ENCODE data around the gene SSU72.
A peak's percentile ranks its signal among the peaks of the same experiment; 100 is the strongest.
"Not testable (repeated sequence)": the region's sequence is repeated elsewhere in the genome, so short reads cannot be mapped to it uniquely, and the experiment has no call there.

Gene SSU72

DNA sequence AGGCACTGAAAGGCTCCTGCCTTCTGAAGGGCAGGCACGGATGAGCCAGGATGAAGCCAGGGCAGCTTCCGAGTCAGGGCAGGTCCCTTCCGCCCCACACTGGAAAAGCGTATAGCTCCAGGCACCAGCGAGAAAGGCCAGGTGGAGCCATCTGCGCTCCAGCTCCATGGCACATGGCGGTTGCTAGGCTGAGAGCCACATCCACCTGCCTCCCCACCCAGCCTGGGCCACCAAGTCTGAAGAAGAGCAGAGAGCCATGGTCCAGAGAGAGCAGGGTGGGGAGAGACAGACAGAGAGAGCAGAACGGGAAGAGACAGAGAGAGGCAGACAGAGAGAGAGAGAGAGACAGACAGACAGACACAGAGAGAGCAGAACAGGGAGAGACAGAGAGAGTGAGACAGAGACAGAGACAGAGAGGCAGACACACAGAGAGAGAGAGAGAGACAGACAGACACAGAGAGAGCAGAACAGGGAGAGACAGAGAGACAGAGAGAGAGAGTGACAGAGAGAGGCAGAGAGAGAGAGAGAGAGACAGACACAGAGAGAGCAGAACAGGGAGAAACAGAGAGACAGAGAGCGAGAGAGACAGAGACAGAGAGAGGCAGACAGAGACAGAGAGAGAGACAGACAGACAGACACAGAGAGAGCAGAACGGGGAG is 20.1 kb upstream of the SSU72 start:
- no peak for DNase-seq

DNA sequence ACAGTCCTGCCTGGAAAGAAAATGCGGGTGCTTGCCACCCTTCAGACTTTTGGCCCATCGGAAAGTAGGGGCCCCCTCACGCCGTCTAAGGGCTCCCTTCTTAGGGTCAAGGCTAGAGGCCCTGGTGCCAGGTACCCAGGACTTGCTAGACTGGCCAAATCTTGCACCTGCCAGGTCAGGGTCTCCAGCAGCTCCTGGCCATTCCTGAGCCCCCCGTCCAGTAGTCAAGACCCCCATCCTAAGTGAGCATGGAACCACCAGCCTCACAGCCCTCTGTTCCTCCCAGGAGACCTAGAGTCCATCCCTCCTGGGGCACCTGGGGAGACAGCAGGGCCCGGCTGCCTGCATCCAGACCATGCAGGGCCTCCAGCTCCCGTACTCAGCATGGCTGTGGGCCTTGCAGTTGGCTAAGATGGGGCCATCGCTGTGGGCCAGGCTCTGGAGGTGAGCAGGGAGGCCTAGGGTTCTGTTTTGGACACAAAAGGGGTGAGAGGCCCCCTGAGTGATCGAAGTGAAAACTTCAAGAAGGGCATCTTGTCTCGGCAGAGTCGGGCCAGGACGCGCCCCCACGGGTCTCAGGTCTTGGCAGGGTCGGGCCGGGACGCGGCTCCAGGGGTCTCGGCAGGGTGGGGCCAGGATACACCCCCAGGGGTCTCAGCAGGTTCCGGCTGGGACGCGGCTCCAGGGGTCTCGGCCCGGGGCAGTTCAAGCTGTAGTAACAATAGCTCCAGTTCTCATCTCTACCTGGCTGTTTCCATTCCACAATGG is 19.4 kb upstream of the SSU72 start:
- no peak for DNase-seq

DNA sequence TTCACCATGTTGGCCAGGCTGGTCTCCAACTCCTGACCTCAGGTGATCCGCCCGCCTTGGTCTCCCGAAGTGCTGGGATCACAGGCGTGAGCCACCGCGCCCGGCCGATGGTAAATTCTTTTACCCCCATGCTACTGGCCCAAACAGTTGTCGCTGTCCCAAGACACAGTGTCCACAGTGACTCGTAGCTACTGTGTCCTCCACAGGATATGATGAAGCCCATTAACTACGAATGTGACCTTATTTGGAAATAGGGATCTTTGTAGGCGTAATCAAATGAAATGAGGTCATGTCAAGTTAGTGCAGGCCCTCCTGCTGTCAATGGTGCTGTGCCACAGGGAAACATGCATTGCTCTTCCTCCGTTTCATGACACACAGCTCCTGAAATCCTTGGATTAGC is 16.8 kb upstream of the SSU72 start:
- no peak for DNase-seq

DNA sequence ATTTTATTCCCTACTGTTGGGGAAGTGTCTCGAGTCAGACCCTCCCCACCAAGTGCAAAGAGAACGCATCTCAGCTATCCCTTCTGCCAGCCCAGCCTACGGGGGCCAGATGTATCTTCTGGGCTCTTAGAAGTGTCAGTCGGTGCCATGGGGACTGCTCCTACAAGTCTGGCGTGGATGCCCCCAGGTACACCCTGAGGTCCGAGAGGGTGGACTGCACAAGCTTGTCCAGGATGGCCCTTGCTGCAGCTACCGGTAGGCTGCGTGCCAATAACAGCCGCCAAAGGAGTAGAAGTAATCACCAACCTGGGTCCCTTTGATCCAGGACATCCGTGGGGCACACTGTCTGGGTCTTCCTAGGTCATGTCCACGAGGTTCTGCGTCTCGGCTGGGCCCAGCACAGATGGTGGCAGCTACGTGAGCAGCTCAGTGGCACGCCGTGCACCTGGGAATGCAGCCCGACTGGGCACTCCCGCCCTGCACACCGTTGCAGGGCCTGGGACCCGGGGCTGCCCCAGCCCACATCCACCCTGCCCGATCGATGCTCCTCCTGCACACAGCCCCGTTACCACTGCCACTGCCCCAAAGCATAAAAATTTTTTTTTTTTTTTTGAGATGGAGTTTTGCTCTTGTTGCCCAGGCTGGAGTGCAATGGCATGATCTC is 8.8 kb upstream of the SSU72 start:
- DNase-seq: no peak

DNA sequence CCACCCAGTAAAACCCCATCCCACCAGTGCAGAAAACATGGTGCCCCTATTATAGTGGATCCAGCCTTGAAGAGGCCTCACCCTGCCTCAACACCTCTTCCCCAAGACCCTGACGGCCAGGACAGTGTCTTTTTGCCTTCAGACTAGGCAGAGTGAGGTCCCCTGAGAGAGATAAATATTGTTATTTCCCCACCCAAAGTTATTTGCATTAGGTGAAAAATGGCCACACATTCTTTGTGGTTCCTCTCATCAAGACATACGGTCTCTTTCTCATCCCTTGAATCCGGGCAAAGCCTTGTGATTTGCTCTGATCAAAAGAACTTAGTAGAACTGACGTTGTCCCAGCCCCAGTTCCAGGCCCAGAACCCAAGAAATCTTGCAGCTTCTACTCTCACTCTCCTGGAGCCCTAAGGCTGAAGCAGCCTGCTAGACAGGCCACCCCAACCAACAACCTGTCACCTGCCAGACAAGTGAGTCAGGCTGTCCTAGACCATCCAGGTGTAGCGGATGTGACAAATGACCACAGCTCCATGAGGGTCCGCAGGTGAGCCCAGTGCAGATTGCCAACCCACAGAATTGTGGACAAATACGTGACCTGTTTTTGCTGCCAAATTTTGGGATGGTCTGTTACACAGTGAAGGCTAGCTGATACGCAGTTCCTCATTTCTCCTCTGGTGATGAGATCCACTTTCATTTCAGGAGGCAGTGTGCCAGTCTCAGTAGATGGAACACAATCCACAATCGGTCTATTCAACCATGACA is 8.1 kb upstream of the SSU72 start:
- DNase-seq: no peak

DNA sequence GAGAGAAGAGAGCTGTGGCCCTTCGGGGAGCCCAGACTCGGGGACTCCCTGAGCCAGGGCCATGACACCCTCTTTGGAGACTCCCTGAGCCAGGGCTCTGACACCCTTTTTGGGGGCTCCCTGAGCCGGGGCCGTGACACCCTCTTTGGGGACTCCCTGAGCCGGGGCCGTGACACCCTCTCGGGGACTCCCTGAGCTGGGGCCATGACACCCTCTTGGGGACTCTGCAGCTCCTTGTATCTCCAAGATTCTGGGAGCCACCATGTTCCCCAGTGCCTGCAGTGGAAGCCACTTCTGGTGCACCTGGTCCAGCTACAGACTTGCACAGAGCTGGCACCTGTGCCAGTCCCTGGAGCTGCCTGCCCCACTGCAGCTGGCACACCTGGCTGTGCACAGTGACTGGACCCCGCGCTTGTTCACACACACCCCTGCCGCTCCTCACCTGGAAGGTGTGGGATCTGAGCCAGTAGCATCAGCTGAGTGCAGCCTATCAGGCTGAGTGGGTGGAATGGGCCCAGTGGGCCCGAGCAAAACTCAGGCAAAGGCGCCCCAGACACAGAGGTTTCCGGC is 3.8 kb upstream of the SSU72 start:
- no peak for DNase-seq

DNA sequence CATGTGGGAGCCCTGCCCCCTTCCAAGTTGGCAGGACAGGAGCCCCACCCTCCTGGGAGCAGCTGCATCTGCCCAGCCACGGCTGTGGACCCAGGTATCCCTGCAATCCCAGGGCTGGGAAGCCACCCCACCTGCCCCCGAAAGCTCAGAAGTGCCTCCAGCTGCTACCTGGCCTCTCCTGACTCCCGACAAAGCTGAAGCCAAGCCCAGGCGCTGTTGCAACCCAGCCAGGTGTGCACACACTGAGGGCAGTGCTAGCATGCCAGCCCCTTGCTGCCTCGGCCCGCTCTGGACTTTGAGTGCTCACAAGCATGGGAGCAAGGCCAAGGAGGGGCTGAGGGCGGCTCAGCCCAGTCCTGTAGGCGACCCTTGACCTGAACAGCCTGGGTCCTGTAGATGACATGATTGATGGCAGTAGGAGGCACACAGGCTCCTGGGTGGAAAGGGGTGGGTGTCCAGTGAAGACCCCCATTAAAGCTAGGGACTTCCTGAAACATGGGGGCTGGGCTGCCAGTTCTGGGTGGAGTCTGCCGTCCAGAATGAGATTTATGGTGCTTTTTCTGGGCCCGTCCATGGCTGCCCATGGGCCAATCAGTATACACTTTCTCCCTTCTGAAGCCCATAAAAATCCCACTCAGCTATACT is 2.8 kb upstream of the SSU72 start:
- no peak for DNase-seq

DNA sequence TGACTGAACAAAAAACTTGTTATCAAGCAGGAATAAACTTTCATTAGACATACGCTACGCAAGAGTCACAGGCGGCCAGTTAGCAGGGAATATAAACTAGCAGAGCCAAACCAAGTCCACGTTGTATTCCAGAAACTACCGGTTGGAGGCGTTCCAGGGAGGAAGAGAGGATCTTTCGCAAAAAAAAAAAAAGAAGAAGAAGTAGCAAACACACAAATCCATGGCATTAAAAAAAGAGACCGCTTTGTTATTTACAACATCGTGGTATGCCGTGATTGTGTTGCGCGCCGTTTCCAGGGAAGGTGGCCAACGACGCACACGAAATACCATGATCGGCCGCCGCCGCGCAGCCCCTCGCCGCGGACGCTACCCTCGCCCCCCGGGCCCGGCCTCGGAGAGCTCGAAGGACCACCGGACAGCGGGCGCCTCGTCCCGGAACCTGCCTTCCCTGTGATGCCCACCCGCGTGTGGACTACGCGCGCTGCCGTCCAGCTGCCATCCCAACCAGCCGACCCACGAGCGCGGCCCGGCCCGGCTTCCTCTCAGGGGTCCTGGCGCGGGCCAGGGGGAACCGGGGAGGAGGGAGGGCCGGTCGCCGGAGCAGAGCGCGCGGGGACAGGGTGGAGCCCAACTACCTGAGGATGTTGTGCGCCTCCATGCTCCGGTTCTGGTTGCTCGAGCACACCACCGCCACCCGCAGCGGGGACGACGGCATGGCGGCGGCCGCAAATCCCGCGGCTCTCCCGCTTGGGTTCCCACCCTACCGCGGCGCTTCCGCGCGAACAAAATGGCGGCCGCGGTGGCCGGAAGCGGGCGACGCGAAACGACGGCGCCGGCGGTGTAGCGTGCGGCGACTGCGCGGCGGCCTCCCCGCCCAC is 581 bp downstream of the SSU72 start:
- peak; percentile 73 for DNase-seq

DNA sequence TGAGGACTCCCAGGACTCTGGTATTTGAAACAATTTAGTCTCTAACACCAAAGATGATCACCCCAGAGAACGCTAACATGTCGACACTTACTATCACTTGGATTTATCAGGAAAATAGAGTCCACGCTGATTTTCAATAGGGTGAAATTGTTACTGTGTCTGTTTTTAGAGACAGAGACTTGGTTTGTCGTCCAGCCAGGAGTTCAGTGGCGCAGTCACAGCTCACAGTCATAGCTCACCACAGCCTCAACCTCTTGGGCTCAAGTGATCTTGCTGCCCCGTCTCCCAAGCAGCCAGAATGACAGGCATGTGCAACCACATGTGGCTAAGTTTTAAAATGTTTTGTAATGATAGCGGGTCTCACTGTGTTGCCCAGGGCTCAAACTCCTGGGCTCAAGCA is 5.3 kb downstream of the SSU72 start:
- no peak for DNase-seq

DNA sequence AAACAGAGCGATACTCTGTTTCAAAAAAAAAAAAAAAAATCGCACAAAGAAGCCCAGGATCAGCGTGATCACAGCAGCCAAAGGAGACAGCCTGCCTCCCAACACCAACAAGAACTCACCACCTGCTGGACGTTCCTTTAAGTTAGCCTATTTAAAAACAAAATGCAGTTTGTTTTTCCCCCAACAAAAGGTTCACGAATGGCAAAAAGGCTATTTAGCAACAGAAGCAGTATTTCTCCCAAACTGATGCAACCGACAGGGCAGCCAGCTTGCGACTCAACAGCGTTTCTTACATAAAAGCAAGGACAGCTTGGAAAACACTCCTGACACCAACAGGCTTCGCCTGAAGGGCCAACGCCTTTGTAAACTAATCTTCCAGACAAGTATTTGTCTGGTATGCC is 6.8 kb downstream of the SSU72 start:
- no peak for DNase-seq

DNA sequence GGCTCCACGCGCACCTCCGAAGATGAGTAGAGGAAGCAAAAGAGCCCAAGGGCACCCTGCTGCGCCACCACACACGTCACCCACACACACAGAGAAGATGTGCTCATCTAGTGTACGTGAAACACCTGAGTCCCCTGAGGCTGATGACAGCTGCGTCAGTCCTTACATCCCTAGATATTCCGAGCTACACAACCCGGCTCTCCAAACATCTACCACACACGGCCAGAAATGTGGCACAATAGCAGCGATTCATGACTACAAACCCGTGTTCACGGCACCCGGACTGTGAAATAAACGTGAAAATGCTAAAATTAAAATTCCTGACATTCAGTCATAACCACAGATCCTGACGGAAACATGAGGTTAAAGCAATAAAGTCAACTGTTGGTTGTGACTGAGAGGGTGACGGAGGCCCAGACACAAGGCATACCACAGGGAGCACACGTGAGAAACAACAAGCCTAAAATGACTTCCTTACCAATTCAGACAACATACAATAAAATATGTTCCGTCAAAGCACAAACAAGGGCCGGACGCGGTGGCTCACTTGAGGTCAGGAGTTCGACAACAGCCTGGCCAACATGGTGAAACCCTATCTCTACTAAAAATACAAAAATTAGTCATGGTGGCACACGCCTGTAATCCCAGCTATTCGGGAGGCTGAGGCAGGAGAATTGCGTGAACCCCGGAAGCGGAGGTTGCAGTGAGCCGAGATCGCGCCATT is 7.3 kb downstream of the SSU72 start:
- DNase-seq: no peak

DNA sequence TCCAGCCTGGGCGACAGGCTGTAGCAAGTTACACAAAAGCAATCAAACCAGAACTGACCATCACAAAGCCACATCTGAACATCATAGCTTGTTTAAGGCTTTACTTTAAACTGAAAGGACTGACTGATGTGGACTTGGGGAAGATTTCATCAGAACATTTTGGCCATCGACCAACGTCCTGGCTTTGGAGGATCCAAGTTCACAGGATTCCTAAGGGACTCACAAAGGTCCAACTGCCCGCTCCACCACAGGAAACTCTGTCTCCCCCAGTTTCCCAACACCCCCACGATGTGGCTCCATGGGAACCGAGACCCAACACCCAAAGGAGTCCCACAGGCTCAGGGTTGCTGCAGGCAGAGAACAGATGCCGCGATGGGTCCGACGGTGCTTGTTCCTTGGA is 9.3 kb downstream of the SSU72 start:
- no peak for DNase-seq

DNA sequence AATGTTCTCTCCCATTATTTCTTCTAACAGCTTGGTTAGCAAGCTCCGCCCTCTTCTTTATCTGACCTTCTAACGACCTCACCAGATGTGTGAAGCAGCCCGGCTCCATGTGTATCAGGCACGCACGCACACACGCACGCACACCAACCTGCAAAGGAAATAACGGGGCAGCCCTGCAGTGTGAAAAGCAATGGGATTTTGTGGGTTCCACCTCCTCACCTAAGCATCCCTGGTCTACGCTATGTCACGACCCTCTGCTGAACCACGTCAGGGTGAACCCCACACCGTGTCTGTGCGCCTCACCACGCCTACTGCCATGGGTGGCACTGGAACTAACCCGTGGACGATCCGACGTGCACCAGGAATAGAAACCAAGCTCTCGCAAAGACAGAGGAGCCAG is 10.4 kb downstream of the SSU72 start:
- no peak for DNase-seq

DNA sequence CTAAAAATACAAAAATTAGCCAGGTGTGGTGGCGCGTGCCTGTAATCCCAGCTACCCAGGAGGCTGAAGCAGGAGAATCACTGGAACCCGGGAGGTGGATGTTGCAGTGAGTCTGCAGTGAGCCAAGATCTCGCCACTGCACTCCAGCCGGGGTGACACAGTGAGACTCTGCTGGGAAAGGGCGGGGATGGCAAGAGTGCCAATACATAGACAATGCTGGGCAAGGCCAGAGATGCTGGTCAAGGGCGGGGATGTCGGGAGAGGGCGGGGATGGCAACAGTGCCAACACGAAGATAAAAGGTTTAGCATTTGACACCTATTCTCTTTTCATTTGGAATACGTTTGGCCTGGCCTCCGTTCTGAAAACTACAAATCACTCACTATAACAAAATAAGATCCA is 11.0 kb downstream of the SSU72 start:
- DNase-seq: no peak

DNA sequence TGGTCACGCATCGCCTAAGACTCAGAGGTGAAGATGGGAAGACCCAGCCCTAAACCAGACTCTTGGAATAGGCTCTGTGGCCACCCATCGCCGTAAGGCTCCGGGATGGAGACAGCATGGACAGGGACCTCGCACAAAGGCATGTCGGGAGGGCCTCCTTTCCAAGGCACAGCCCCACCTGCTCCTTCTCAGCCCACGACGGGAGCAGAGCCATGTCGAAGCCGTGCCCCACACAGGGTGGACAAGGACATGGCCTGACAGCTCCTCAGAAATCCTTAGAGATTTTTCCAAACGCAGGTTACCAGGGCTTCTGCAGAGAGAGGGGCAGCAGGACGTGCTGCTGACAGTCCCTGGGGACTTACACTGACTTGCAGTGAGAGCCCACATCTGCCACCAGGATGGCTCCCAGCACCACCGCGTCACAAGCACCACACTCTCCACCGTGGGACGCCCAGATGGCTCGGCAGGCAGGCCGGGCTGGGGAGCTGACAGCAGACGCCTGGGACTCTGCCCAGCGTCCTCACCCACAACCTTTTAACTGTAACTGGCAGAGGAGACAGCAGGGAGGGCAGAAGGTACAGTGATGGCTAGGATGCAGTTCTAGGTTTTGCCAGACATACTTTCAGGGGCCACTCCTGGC is 12.0 kb downstream of the SSU72 start:
- no peak for DNase-seq

DNA sequence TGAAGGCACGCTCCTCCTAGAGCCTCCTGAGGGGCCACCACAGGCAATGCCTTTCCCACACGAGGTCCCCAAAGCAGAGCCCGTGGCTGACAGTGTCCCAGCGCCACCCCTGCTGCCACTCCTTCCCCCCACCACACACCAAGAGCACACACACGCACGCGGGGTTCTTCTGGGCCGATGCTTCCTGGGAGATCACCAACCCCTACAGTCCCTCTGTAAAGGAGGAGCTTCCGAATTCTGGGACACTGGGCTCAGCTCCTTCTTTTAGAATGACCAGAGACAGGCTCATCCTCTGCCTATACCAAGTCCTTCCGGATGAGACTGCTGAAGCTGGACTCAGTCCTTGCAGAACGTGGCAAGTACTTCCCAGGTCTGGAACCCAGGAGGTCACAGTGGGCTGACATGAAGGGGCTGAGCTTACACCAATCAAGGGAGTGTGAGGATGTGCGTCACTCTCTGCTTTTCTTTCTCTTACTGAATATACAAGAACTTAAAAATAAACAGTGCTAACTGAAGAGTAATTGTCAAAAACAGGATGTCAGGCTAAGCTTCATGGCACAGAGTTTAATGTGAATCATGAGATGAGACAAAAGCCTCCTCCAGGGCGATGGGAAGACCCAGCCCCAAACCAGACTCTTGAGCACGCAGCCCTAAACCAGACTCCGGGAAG is 12.7 kb downstream of the SSU72 start:
- no peak for DNase-seq

DNA sequence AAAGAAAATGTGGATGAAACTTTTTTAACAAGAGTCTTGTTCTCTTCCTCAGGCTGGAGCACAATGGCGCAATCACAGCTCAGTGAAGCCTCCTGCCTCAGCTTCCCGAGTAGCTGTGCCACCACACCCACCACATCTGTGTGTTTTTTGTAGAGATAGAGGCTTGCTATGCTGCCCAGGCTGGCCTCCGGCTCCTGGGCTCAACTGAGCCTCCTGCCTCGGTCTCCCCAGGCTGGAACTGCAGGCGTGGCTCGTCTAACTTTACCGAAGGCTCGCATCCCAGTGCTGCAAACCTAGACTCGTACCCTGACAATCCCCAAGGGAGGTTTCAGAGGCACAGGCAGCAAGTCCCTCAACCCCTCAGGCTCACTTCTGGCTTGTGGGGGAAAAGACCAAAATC is 14.5 kb downstream of the SSU72 start:
- no peak for DNase-seq

DNA sequence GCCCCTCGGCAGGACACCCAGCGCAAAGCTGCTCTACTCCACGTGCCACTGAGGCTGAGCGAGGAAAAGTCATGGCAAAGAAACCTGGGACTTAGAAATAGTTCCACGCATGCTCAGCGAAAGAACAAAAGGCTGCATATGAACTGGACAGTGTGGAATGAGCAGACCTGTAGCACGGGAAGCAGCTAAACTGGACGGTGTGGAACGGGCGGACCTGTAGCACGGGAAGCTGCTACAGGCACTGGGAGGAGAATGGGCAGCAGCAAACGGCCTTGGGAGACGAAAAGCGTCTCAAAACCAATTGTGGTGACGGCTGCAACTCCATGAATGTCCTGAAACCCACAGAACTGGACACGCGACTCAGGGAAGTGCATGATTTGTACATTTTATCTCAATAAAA is 15.6 kb downstream of the SSU72 start:
- no peak for DNase-seq

DNA sequence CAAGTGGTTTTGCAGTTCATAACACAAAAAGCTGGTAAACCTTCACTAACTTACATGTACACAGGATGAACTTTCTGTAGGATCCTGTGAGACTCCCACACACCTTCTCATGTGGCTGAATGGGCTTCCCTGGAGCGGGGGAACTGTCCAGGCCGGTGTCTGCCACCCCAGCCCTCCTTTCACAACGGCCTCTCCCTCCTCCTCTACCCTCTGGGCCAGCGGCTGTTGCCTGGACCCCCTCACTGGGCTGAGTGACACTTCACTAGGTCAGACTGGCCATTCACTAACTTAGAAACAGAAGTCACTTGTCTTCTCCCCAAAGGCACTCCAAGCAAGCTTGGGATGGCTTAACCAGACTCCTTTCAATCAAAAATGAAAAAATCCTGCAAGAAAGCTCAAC is 16.1 kb downstream of the SSU72 start:
- no peak for DNase-seq

DNA sequence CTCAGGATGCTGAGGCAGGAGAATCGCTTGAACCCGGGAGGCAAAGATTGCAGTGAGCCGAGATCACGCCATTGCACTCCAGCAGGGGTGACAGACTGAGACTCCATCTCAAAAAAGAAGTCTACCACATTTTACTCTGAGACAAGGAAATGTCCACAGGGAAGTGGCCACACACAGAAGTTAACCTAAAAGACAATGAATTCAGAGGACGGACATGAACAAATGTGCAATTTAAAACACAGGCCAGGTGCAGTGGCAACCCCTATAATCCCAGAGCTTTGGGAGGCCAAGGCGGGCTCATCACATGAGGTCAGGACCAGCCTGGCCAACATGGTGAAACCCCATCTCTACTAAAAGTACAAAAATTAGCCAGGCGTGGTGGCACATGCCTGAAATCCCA is 17.0 kb downstream of the SSU72 start:
- DNase-seq: not testable (repeated sequence)
